AG08396 (cell line): ENCODE data around the gene HOXD12.

Source experiments
- DNase-seq: peaks from one replicate; pipeline ENCODE4 v3.0.0; 2012; ENCODE audit warnings: low spot score, mixed read lengths

The HOXD12 gene

GRCh38 chr2:176131848-176132158 is 32.2 kb downstream of the HOXD12 start:
- no peak for DNase-seq

DNA sequence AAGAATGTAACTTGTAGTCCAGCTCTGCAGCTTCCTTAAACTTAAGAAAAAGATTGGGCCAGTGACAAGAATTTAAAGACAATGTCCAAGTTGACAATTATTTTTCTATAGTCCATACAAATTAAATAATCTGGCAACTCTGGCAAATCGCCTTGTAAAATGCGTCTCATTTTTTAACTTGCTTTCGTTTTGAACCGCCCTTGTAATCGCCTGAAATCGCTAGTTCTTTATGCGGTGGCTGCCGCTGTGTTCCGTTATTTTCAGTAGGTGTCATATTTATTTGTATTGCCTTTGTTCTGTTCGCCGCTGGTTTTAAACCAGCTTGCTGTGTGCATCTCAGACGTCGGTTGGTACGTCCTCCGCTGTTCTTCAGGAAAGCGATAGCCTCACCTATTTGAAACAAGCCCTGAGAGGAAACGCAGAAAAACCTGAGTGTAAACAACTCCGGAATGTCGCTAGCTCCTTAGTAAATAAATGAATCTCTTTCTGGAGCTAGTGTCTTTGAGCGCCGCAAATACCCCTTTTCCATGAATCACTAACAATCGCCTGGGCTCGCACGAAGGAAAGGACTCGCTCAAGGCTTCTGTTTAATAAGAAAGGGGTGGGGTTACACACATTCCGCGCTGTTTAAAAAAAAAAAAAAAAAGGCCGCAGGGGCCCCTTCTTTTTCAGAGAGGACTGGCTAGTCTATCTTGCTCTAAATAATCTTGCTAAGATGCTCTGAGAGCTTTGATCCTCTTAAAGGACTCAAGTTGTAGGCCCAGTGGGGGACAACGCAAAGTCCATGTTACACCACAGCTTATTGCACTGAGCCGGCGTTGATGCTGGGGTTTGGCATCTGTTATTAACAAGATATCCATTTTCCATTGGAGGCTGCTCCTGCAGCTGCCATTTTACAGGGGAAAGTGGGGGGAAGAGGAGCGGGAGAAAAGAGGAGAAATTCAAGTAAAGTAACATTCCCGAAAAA is 32.9 kb downstream of the HOXD12 start:
- no peak for DNase-seq

- no peak for DNase-seq
Measured at GRCh38 chr2:176133389-176133788, 33.8 kb downstream of the HOXD12 start.

- DNase-seq, result no peak
Measured at GRCh38 chr2:176134035-176134434, 34.4 kb downstream of the HOXD12 start.

DNA sequence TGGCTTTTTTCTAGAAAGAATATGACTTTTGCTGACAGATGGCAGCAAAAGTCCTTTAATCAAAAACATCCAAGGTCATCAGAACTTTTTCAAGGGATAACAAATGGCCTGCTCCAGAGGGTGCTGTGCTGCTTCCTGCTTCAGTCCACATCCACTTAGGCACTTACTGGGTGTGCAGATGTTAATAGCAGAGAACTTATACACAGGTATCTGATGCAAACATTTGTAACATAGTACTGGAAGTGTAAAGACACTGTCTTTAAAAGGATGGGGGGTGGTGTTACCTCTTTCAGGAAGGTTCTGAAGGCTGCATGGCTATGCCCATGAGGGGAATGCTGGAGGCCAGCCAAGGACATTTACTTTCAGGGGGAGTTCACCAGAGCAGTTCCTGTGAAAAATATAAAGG is 35.4 kb downstream of the HOXD12 start:
- DNase-seq, result no peak

GRCh38 chr2:176136374-176137251 is 37.0 kb downstream of the HOXD12 start:
- no peak for DNase-seq

DNA sequence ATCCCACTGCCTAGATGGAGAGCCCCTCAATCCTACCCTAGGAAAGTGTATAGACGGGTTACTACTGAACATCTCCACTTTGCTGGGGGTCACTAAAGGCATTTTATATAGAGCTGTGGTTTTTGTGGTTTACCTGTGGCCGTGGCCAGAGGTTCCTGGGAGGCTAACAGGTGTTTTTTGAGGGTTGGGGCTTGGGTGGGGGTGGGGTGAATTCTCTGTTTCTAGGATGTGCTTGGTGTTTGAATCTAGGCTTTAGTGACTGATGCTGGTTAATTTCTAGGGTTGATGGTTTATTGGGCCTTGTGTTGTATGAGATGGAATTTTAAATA is 37.6 kb downstream of the HOXD12 start:
- no peak for DNase-seq

DNA sequence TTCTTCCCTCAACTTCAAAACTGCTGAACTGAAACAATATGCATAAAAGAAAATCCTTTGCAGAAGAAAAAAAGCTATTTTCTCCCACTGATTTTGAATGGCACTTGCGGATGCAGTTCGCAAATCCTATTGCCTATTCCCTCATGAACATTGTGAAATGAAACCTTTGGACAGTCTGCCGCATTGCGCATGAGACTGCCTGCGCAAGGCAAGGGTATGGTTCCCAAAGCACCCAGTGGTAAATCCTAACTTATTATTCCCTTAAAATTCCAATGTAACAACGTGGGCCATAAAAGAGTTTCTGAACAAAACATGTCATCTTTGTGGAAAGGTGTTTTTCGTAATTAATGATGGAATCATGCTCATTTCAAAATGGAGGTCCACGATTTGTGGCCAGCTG is 38.3 kb downstream of the HOXD12 start:
- no peak for DNase-seq

GRCh38 chr2:176138526-176138922 is 38.9 kb downstream of the HOXD12 start:
- DNase-seq, result no peak

DNA sequence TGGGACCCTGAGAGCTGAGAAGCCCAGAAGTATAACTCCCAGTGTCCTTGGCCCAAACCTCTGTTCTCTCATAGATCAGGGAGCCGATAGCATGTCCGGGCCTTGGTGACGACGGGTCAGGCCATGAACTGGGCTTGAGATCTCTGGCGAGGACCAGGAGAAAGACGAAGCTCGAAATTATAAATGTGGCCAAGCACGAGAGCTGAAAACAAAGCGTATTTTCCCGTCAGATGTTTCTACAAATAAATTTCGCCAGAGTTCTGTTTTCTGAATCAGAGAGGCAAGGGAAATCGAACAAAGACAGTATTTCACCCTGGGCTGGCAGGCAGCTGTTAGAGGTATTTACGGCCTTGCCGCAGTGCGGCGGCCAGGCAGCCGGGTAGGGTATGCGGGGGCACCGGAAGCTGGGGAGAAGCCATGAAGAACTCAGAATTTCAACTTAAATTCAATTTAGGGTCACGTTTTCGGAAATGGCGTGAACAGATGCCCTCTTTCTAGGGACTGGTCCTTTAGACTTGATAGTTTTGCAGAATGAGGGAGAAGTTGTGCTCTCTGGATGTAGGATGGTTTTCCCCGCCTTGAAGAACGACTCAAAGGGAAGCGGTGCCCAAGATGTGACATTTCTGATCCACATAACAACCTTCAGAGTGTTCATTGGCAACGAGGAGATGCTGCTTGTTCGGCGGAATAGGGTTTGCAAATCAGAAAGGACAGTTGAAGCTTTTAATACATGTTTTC is 39.5 kb downstream of the HOXD12 start:
- no peak for DNase-seq

- no peak for DNase-seq
Measured at GRCh38 chr2:176139661-176140512, 40.3 kb downstream of the HOXD12 start.

- peak; percentile 94 for DNase-seq
Measured at GRCh38 chr2:176140513-176141317, 41.1 kb downstream of the HOXD12 start.

GRCh38 chr2:176142281-176142680 is 42.7 kb downstream of the HOXD12 start:
- DNase-seq, result no peak

DNA sequence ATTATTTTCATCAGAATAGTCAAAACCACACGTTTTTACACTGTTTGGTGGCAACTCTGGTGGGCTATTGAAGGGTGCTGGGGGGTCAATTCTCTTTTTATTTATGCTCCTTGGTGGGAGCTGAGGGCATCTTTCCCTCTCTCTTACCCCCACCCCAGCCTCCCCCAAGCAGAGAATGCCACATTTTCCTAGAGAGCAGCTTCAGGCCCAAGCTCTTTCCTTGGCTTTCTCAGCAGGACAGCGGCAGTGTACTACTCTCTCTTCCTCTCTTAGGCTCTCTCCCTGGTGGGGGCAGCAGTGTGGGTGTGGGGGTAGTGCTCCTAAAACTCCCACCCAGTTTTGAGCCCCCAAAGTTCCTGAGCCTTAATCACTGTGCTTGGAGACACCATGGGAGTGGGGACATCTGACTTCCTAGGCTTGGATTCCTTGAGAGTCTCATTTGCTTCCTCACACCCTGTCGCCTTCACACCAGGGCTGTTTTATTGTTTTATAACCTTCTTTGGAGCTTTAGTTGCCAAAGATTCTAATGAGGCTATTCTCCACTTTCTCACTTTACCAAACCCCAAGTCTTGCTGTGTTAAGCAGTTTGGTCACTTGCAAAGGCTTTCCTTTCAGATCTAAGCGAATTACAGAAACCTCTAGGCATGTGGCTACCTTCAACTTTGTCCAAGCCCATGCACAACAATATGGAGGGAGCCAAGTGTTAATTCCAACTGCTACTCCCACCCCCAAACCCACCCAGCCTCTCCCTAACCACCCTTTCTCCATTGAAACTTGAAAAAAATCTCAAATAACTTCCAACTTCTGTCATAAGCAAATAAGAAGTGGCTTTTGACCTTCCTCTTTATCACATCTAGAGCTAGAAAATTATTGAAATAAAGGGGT is 45.7 kb downstream of the HOXD12 start:
- no peak for DNase-seq

DNA sequence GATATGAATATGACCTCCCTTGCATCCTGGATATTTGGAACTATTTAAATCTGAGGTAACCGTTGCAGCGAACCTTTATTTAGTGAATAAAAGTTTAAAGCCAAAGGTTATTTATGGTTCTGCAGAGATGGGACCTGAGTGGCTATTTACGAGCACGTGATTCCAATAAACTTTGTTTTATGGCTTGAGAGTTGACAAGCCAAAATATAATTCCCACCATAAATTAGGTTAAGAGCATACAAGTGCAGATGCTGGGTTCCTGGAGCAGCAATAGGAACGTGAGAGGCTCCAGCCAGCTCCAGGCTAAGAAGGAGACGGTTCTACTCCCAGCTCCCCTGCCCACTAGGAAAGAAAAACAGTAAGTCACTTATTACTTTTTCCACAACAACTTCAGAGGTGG is 46.5 kb downstream of the HOXD12 start:
- DNase-seq, result no peak

- DNase-seq, result no peak
Measured at GRCh38 chr2:176146645-176147044, 47.0 kb downstream of the HOXD12 start.

GRCh38 chr2:176147210-176147799 is 47.7 kb downstream of the HOXD12 start:
- DNase-seq, result no peak

GRCh38 chr2:176147800-176148496 is 48.4 kb downstream of the HOXD12 start:
- DNase-seq, result no peak
